ENCODE data around the gene MGAT5B. TPM values are rescaled to one million over a fixed set of nuclear protein-coding genes. Genes with fewer than 3 reads are reported as not detected.

MGAT5B gene
- total and polyA plus RNA-seq, 9 of the 15 experiments (the other 6 are each of a cell fraction or from before 2014, with no cell fraction given): 0.09 to 0.43 (median 0.18) TPM; not detected in 4

DNA sequence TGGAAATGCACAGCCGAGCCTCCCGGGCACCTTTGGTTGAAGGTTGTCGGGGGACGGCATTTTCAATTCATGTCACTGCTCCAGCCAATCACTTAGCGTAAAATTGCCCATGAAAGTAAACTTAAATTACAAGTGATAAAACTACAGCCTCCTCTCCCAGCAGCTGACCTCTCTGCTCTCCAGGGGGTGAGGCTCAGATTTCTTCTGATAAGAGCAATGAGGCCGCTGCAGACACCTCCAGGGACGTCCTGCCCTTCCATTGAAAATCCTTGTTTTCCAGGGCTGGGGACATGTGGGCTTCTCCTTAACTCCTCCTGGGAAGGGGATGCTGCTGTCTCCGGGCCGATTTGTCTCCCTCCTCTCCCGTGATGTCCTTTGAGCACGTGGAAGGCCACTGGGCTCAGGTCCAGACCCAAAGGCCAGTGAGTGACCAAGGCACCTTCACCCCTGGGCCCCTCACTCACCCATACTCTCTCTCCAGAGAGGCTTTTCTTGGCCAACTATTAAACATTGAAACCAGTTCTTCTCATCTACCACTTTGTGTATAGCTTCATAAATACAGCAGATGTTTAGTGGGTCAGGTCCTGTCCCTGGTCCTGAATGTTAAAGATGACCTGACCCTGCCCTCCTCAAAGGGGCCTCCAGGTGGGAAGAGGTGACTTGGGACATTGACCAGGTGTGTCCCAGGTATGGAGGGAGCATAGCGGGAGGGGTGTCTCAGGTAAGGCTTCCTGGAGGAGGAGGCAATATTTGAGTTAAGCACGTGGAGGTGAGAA lies 52.3 kb downstream of the MGAT5B start (continued):
- TF ChIP-seq, protein P1, sequence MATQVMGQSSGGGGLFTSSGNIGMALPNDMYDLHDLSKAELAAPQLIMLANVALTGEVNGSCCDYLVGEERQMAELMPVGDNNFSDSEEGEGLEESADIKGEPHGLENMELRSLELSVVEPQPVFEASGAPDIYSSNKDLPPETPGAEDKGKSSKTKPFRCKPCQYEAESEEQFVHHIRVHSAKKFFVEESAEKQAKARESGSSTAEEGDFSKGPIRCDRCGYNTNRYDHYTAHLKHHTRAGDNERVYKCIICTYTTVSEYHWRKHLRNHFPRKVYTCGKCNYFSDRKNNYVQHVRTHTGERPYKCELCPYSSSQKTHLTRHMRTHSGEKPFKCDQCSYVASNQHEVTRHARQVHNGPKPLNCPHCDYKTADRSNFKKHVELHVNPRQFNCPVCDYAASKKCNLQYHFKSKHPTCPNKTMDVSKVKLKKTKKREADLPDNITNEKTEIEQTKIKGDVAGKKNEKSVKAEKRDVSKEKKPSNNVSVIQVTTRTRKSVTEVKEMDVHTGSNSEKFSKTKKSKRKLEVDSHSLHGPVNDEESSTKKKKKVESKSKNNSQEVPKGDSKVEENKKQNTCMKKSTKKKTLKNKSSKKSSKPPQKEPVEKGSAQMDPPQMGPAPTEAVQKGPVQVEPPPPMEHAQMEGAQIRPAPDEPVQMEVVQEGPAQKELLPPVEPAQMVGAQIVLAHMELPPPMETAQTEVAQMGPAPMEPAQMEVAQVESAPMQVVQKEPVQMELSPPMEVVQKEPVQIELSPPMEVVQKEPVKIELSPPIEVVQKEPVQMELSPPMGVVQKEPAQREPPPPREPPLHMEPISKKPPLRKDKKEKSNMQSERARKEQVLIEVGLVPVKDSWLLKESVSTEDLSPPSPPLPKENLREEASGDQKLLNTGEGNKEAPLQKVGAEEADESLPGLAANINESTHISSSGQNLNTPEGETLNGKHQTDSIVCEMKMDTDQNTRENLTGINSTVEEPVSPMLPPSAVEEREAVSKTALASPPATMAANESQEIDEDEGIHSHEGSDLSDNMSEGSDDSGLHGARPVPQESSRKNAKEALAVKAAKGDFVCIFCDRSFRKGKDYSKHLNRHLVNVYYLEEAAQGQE (IDR thresholded peaks at IDR 0.05; ENCODE audit: borderline replicate concordance): peak; percentile 79
- TF ChIP-seq, protein P1 (CRISPR knock-in tag; IDR thresholded peaks at IDR 0.05; ENCODE audit: low read depth): no peak
- no peak for TF ChIP-seq STAT5A (IDR thresholded peaks at IDR 0.05; ENCODE audit: borderline replicate concordance, low read length)
- no peak for TF ChIP-seq GTF2F1 (IDR thresholded peaks at IDR 0.05; ENCODE audit: low read depth, low read length)
- TF ChIP-seq HNRNPLL (IDR thresholded peaks at IDR 0.05; ENCODE audit: low read depth, low read length, poor library complexity, severe bottlenecking): no peak
- TF ChIP-seq EHMT2 (IDR thresholded peaks at IDR 0.05): peak; percentile 63
- no peak for TF ChIP-seq SRSF7 (optimal IDR thresholded peaks at IDR 0.05; ENCODE audit: low read depth, low read length)
- no peak for TF ChIP-seq PURB (CRISPR knock-in tag; IDR thresholded peaks at IDR 0.05; ENCODE audit: low read depth)
- TF ChIP-seq TFAM (CRISPR knock-in tag; conservative IDR thresholded peaks at IDR 0.05): no peak
- TF ChIP-seq MEF2D (tag; conservative IDR thresholded peaks at IDR 0.05; ENCODE audit: low read depth): no peak
- TF ChIP-seq POLR2A (conservative IDR thresholded peaks at IDR 0.05): no peak
- TF ChIP-seq CCNT2 (IDR thresholded peaks at IDR 0.05; ENCODE audit: borderline replicate concordance, extremely low read depth, insufficient read length, low read depth, low read length): no peak
- TF ChIP-seq, protein P2, sequence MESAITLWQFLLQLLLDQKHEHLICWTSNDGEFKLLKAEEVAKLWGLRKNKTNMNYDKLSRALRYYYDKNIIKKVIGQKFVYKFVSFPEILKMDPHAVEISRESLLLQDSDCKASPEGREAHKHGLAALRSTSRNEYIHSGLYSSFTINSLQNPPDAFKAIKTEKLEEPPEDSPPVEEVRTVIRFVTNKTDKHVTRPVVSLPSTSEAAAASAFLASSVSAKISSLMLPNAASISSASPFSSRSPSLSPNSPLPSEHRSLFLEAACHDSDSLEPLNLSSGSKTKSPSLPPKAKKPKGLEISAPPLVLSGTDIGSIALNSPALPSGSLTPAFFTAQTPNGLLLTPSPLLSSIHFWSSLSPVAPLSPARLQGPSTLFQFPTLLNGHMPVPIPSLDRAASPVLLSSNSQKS (CRISPR knock-in tag; IDR thresholded peaks at IDR 0.05): no peak
- TF ChIP-seq ELF4 (CRISPR knock-in tag; IDR thresholded peaks at IDR 0.05): no peak
- no peak for TF ChIP-seq PTBP1 (IDR thresholded peaks at IDR 0.05; ENCODE audit: low read depth, low read length)
- TF ChIP-seq SMARCE1 (IDR thresholded peaks at IDR 0.05): no peak
